Progenitor cell of endocrine pancreas (in vitro differentiated cells): ENCODE results near the gene CCDC92. TPM values are rescaled to one million over a fixed set of nuclear protein-coding genes. Genes with fewer than 3 reads are reported as not detected.
A peak's percentile ranks its signal among the peaks of the same experiment; 100 is the strongest.
"Not testable (repeated sequence)": the region's sequence is repeated elsewhere in the genome, so short reads cannot be mapped to it uniquely, and the experiment has no call there.

Experiments
- DNase-seq: peaks from one replicate; pipeline ENCODE4 v3.0.0; 2021; ENCODE audit warnings: low spot score; ENCODE audit not compliant: unreplicated experiment
- H3K27ac Mint-ChIP-seq: 2 replicates; pipeline ENCODE4 v1.8.0; 2021; ENCODE audit warnings: mild to moderate bottlenecking, moderate library complexity, mixed read lengths
- H3K27me3 Mint-ChIP-seq: 2 replicates; pipeline ENCODE4 v1.8.0; 2021; ENCODE audit warnings: mixed read lengths
- H3K36me3 Mint-ChIP-seq: 2 replicates; pipeline ENCODE4 v1.8.0; 2022; ENCODE audit warnings: mixed read lengths; ENCODE audit not compliant: insufficient read depth
- H3K4me1 Mint-ChIP-seq: 2 replicates; pipeline ENCODE4 v1.8.0; 2021; ENCODE audit warnings: low read depth, mixed read lengths
- H3K4me3 Mint-ChIP-seq: 2 replicates; pipeline ENCODE4 v1.8.0; 2021; ENCODE audit warnings: low read depth, mild to moderate bottlenecking, moderate library complexity, mixed read lengths
- H3K9me3 Mint-ChIP-seq: 2 replicates; pipeline ENCODE4 v1.8.0; 2021; ENCODE audit warnings: low read depth, mixed read lengths
- CTCF ChIP-seq: fragments of 200-600 bp; sonication (generic); IDR thresholded peaks from one replicate; pipeline ENCODE4 v1.5.0; 2021; ENCODE audit warnings: antibody characterized with exemption, mild to moderate bottlenecking; ENCODE audit not compliant: unreplicated experiment
- total RNA-seq: library from RNA; stranded (reverse); gene quantifications from 2 replicates; pipeline ENCODE4 v1.2.1, GENCODE V29; 2021

The CCDC92 gene
- total RNA-seq, 1 donor from 2014 or later: 59.1 TPM

GRCh38 chr12:123916729-123917128 is 55.9 kb downstream of the CCDC92 start:
- Mint-ChIP-seq H3K27me3 (peaks cover 8% of the 10 kb centered on the region), H3K4me1 (peaks cover 8% of the 10 kb centered on the region), H3K4me3 (no peak overlapping the region), H3K9me3 (no peaks in the 10 kb centered on the region), H3K36me3 (no peaks in the 10 kb centered on the region), H3K27ac (no peak overlapping the region)
- DNase-seq: no peak
- TF ChIP-seq CTCF: no peak

- H3K4me1 Mint-ChIP-seq: peaks cover 8% of the 10 kb centered on the region
- no peak for DNase-seq
- no peaks in the 10 kb centered on the region for H3K36me3 Mint-ChIP-seq
- TF ChIP-seq CTCF: no peak
- H3K4me3 Mint-ChIP-seq: no peak overlapping the region
- H3K27me3 Mint-ChIP-seq: peaks cover 8% of the 10 kb centered on the region
- H3K9me3 Mint-ChIP-seq: no peaks in the 10 kb centered on the region
- H3K27ac Mint-ChIP-seq: no peak overlapping the region
These were observed 57.8 kb downstream of the CCDC92 start for GRCh38 chr12:123914726-123915333.

DNA sequence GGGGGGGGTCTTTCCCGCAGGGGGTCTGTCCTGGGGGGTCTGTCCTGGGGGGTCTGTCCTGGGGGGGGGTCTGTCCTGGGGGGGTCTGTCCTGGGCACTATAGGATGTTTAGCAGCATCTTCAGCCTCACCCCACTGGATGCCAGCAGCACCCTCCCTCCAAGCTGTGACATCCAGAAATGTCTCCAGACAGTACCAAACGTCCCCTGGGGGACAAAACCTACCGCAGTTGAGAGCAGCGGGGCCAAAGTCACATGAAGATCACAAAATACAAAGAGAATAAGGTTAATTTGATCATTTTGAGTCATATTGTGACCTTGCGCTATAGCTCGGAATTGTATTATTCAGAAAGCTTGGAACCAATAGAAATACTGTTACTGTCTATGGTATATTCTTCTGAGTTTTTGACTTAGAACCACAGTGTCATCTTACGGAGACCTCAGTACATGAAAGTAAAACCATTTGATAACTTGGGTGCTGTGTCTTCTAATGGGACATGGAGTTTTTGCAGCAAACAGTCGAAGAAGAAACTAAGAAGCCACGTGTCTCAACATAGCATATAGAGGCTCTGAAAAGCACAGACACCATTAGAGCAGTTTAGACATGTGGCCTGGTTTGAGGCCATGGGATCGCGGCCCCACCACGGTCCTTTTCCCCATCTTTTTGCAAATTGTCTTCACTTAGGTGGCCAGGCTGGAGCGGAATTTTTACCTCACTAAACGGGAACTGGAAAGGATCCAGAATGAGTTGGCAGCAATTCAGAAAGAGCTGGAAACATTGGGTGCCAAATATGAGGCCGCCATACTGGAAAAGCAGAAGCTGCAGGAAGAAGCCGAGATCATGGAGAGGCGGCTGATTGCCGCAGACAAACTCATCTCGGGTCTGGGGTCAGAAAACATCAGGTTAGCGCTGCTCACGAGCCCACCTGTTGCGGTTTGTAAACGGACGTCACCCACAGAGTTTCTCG is 59.9 kb downstream of the CCDC92 start:
- Mint-ChIP-seq H3K4me3 (no peak overlapping the region), H3K9me3 (no peaks in the 10 kb centered on the region), H3K27me3 (peaks cover 15% of the 10 kb centered on the region), H3K36me3 (no peaks in the 10 kb centered on the region), H3K4me1 (peaks cover 8% of the 10 kb centered on the region), H3K27ac (peak overlapping the region; percentile 97)
- TF ChIP-seq CTCF: no peak
- no peak for DNase-seq

DNA sequence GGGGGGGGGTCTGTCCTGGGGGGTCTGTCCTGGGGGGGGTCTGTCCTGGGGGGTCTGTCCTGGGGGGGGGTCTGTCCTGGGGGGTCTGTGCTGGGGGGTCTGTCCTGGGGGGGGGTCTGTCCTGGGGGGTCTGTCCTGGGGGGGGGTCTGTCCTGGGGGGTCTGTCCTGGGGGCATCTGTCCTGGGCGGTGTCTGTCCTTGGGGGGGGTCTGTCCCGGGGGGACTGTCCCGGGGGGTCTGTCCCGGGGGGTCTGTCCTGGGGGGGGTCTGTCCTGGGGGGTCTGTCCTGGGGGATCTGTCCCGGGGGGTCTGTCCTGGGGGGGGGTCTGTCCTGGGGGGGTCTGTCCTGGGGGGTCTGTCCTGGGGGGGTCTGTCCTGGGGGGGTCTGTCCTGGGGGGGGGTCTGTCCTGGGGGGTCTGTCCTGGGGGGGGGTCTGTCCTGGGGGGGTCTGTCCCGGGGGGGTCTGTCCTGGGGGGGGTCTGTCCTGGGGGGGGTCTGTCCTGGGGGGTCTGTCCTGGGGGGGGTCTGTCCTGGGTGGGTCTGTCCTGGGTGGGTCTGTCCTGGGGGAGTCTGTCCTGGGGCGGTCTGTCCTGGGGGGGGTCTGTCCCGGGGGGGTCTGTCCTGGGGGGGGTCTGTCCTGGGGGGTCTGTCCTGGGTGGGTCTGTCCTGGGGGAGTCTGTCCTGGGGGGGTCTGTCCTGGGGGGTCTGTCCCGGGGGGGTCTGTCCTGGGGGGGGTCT is 60.8 kb downstream of the CCDC92 start:
- H3K4me1 Mint-ChIP-seq, H3K36me3 Mint-ChIP-seq, H3K9me3 Mint-ChIP-seq, DNase-seq, H3K4me3 Mint-ChIP-seq, H3K27ac Mint-ChIP-seq: not testable (repeated sequence)
- peaks cover 17% of the 10 kb centered on the region for H3K27me3 Mint-ChIP-seq

DNA sequence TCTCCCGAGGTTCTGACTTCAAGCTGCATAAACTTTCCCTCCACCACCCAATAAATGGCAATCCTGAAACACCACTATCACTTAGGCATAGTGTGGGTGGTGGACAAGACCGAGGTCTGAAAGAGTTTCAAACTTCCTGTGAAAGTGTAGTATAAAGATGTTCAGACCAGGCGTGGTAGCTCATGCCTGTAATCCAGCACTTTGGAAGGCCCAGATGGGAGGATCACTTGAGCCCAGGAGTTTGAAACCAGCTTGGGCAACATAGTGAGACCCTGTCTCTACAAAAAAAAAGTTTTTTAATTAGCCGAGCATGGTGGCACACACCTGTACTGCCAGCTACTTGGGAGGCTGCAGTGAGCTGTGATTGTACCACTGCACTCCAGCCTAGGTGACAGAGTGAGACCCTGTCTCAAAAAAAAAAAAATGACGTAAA is 61.9 kb downstream of the CCDC92 start:
- peaks cover 8% of the 10 kb centered on the region for H3K4me1 Mint-ChIP-seq
- DNase-seq: no peak
- H3K27me3 Mint-ChIP-seq: peaks cover 14% of the 10 kb centered on the region
- H3K4me3 Mint-ChIP-seq: peak overlapping the region; percentile 29
- H3K9me3 Mint-ChIP-seq: no peaks in the 10 kb centered on the region
- no peak for TF ChIP-seq CTCF
- H3K36me3 Mint-ChIP-seq: no peaks in the 10 kb centered on the region
- peak overlapping the region; percentile 98 for H3K27ac Mint-ChIP-seq
